Muscle of back (tissue), 11 donors: ENCODE measurements around the gene CRYBG1. TPM values are rescaled to one million over a fixed set of nuclear protein-coding genes. Genes with fewer than 3 reads are reported as not detected.

Experiments used
- DNase-seq, 3 donors: peaks; one replicate each; pipeline versions ENCODE4 v3.0.0 to v3.0.0-alpha.2; 2013
- polyA plus RNA-seq, 10 donors: library from polyadenylated mRNA; unstranded; fragments of 120-200 nt; gene quantifications; one replicate each; pipeline ENCODE4 v1.2.1, GENCODE V29; 2013; ENCODE audit not compliant: insufficient read length in 10 of 10

CRYBG1 gene
- polyA plus RNA-seq, 10 donors, result 1.6 to 6.1 (median 3.0) TPM

- DNase-seq, result no peak
Measured at GRCh38 chr6:106522562-106523250, 162.2 kb downstream of the CRYBG1 start.

- DNase-seq, result no peak
Measured at GRCh38 chr6:106525107-106525881, 164.8 kb downstream of the CRYBG1 start.

GRCh38 chr6:106525882-106526275, 165.4 kb downstream of the CRYBG1 start:
- no peak for DNase-seq

- no peak for DNase-seq
Measured at GRCh38 chr6:106527117-106527516, 166.6 kb downstream of the CRYBG1 start.

GRCh38 chr6:106527979-106528378, 167.5 kb downstream of the CRYBG1 start:
- DNase-seq, result peak in 1 of 3 donors; percentile 87

- no peak for DNase-seq
Measured at GRCh38 chr6:106528521-106528920, 168.0 kb downstream of the CRYBG1 start.

GRCh38 chr6:106529438-106529837, 168.9 kb downstream of the CRYBG1 start:
- no peak for DNase-seq

- DNase-seq, result no peak
Measured at GRCh38 chr6:106530026-106530425, 169.5 kb downstream of the CRYBG1 start.

- DNase-seq, result peak in 1 of 3 donors; percentile 77
Measured at GRCh38 chr6:106530502-106530901, 170.0 kb downstream of the CRYBG1 start.

- DNase-seq, result no peak
Measured at GRCh38 chr6:106533054-106533453, 172.5 kb downstream of the CRYBG1 start.

- no peak for DNase-seq
Measured at GRCh38 chr6:106534004-106534403, 173.5 kb downstream of the CRYBG1 start.

GRCh38 chr6:106534564-106534982, 174.1 kb downstream of the CRYBG1 start:
- no peak for DNase-seq

GRCh38 chr6:106535012-106535411, 174.5 kb downstream of the CRYBG1 start:
- no peak for DNase-seq

- DNase-seq, result no peak
Measured at GRCh38 chr6:106536357-106536756, 175.8 kb downstream of the CRYBG1 start.

GRCh38 chr6:106536851-106537250, 176.3 kb downstream of the CRYBG1 start:
- no peak for DNase-seq

GRCh38 chr6:106537662-106538061, 177.1 kb downstream of the CRYBG1 start:
- DNase-seq, result no peak

GRCh38 chr6:106538145-106538544, 177.6 kb downstream of the CRYBG1 start:
- no peak for DNase-seq

GRCh38 chr6:106539936-106540335, 179.4 kb downstream of the CRYBG1 start:
- DNase-seq, result no peak

- DNase-seq, result no peak
Measured at GRCh38 chr6:106540432-106540831, 179.9 kb downstream of the CRYBG1 start.

- DNase-seq, result no peak
Measured at GRCh38 chr6:106540907-106541306, 180.4 kb downstream of the CRYBG1 start.

- DNase-seq, result peak in 1 of 3 donors; percentile 20
Measured at GRCh38 chr6:106546261-106546690, 185.8 kb downstream of the CRYBG1 start.

GRCh38 chr6:106546691-106547414, 186.3 kb downstream of the CRYBG1 start:
- peak; percentile 18 to 63 (median 31) for DNase-seq
